AML-193 (cell line): Measurements from ENCODE around the gene FAM98A.
A peak's percentile ranks its signal among the peaks of the same experiment; 100 is the strongest.

Experiments
- DNase-seq, 2 experiments: peaks; one replicate each; lab custom pipeline; 2025; lab: John Stamatoyannopoulos, UW

FAM98A gene

DNA sequence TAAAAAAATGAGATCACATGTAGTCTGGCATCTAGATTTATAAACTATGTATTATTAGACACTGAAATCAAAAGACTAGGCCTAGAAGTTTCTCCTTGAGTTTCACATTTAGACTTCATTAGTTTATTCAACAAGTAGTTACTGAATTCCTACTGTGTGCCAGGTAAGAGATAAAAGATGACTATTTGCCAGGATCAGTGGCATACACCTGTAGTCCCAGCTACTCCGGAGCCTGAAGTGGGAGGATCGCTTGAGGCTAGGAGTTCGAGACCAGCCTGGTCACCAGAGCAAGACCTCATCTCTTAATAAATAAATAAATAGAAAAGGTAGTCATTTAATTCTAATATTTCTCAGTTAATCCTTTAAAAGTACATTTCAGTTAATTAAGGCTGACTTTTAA is 2.1 kb downstream of the FAM98A start:
- DNase-seq: no peak

DNA sequence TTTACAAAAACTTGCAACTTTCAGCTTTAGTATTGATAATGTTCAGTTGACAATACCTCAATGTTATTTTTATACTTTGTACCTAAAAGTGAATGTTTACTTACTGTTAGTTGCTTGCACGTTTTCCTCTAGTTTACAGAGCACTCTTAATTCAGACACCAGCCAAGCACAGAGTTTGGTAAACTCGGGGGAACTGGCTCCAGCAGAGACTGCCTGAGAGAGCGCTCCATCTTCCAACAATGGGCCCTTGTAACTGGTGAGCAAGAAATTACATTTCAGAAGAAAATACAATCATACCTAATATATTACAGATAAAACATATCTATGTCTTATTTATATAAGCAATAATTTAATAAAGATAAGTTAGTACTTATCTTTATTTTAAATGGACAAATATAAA is 3.7 kb downstream of the FAM98A start:
- no peak for DNase-seq

DNA sequence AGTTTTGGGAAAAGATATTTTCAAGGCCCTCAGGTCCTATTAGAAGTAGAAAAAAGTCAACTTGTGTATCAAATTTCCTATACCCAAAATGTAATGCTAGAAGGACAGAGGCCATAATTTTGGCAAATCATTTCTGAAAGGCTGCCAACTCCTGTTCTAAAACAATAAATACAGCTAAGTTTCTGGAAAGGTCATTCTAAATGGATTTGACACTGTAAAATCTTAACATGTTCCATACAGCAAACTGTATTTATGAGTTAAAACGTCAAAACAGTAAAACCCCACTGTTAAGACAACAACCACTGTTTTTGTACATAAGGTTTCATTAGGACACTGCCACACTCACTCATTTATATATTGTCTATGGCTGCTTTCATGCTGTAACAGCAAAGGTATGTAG is 9.7 kb downstream of the FAM98A start:
- no peak for DNase-seq

DNA sequence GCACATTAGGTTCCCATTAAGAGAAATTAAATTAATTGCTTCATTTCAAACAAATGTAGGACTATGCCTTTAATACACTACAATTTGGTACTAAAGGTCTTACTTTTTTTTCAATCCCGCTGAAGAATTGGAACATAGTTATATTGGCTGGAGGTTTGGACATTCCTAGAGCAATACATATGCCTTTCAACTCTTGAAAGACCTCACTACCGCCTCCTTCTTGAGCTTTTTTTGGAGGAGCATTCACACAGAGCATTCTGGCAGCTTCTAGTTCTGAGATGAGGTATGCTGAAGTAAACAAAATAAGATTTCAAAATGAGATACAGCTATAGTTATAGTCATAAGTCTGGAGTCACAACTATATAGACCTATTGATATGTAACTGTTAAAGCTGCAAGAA is 10.9 kb downstream of the FAM98A start:
- DNase-seq: no peak

DNA sequence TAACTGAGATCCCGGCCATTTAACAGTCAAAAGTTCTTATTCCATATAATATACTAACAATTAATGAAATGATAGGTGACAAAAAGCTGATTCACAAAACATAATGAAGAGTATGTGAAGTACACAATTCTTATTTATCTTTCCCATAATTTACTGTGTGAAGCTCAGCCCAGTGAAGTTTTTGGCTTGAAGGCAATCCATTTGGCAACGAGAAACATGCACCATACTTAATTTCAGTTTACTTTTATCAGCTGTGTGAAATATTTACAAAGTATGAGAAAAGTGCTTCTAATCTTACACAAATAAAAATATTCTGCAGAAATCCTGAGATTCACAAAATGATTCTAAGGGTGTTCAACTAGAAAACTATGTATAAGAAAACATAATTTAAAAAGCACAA is 12.3 kb downstream of the FAM98A start:
- DNase-seq: no peak

DNA sequence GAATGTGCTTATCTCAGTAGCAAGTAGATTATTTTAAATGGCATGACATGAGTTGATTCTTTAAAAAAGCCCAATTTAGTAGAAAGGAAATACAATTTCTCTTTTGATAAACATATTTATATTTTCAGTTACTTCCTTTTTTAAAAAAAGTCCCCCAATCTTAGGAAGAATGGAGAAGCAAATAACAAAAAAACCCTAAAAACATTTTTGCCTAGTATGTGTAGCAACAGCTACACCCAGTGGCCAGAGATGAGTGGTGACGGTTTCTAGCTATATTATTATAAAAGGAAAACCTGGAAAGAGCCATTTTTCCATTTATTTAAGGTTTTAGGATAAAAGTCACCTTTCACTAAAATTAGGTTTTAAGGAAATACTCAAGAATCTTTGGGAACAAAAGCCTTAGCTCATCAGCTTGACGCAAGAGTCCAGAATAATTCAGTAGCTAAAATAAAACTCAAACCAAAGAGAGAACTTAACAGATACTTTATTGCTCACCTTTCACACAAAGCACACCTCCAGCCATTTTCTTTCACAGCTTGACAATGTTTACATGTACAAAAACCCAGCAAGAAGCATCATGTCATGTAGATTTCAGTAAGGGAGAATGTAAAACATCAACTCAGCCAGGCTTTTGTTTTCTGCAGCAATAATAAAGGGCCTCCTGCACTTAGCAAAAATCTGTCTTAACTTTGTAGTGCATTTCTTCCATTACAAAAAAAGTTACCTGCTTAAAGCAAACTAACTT is 15.7 kb downstream of the FAM98A start:
- peak; percentile 24 to 51 for DNase-seq

DNA sequence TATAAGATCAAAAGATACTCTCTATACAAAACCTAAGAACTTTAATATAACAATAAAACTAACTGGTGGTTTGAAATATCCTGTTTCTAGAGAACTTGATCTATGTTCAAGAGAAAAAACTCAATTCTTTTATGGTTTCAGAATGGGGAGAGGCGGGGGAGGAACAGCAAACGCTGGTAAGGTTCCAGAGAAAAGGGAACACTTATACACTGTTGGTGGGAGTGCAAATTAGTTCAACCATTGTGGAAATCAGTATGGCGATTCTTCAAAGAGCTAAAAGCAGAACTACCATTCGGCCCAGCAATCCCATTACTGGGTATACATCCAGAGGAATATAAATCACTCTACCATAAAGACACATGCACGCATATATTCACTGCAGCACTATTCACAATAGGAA is 17.2 kb downstream of the FAM98A start:
- DNase-seq: no peak

DNA sequence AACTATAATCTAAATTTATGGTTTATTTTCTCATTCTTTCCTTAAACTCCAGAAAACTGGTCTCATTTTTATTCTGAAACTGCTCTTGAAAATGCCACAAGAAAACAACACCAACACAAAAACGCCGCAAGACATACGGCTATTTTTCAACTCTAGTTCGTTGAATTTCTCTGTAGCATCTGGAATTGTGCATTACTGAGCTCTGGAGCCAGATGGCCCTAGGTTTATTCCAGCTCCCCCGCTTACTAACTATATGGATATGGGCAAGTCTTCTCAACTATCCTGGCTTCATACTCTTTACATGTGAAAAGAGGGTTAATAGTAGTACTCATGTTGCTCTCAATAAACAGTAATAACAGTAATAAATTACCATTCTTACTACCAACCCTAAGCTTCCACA is 19.9 kb downstream of the FAM98A start:
- DNase-seq: no peak

DNA sequence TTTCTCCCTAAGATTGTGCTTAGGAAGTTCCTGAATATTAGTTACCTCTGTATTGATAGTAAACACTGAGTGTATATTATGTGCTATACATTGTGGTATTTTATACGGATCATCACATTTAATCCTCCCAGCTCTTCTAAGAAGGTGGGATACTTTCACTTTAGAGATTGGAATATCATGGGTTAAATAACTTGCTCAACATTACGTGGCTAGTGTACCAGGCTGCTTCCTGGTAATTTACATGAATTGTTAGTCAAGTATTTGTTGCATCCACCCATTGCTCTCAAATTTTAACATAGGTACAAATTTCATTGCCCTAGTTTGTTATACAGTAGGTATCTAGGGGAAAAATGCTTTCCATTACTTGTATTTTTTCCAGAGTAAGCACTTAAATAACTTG is 21.4 kb downstream of the FAM98A start:
- no peak for DNase-seq

DNA sequence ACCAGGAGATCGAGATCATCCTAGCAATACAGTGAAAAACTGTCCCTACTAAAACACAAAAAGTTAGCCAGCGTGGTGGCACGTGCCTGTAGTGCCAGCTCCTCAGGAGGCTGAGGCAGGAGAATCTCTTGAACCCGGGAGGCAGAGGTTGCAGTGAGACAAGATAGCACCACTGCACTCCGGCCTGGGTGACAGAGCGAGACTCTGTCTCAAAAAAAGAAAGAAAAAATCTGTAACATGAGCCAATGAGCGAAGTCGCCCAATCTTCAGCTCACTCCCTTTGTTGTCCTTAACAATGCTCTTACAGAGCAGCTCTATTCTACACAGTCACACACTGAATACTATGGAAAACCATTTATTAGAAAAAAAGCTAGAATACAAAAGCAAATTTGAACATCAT is 22.0 kb downstream of the FAM98A start:
- DNase-seq: no peak

DNA sequence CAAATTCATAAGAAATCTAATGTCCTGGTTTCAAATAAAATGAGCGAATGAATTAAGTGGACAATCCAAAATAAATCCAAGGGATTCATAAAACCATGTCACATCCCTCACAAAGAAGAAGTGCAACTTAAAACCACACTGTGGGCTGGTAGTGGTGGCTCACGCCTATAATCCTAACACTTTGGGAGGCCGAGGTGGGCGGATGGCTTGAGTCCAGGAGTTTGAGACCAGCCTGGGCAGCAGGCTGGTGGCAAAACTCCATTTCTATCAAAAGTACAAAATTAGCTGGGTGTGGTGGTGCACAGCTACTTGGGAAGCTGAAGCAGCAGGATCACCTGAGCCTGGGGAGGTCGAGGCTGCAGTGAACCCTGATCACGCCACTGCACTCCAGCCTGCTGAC is 25.4 kb downstream of the FAM98A start:
- no peak for DNase-seq

DNA sequence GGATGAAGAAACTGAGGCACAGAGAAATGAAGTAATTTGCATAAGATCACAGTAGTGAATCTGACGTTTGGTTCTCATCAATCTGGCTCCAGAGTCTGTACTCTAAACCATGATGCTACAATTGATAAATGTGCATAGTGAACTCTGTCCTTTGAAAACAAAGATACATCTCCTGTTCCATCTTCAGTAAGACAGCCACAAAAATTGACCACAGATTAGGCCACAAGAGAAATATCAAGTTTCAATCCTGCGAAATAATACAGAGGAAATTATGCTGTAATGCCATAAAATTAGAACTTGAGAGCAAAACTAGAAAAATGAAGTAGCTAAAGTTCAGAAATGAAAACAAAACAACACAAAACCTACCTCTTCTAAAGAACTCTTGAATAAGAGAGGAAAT is 28.4 kb downstream of the FAM98A start:
- no peak for DNase-seq

DNA sequence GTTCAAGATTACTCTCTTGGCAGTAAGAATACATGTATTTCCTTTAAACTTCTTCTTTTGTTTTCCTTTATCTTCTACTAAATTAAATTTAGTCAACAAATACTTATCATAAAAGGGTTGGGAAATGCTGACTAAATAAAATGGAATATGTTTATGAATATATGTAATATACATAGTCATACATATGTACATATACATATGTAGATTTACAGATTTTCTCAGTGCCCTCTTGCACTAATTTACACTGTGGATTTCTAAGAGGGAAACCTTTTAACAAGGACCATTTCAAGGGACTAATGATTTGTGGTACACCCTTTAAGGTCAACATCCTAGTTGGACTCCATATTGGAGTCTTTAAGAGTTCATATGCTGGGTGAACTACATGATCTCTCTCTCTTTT is 37.2 kb downstream of the FAM98A start:
- no peak for DNase-seq

DNA sequence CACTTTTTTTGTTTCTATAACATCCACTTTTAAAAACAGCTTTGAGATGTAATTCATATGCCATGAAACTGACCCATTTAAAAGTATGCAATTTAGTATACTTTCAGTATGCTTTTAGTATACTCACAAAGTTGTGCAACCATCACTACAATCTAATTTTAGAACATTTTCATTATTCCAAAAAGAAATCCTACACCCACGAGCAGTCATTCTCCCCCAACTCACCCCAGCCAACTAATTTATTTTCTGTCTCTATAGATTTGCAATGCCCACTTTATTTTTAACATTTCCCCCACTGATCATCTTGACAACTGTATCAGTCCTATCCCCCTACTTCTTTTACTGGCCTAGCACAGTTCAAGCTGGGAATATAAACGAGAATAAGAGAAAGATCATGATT is 39.1 kb downstream of the FAM98A start:
- DNase-seq: no peak

DNA sequence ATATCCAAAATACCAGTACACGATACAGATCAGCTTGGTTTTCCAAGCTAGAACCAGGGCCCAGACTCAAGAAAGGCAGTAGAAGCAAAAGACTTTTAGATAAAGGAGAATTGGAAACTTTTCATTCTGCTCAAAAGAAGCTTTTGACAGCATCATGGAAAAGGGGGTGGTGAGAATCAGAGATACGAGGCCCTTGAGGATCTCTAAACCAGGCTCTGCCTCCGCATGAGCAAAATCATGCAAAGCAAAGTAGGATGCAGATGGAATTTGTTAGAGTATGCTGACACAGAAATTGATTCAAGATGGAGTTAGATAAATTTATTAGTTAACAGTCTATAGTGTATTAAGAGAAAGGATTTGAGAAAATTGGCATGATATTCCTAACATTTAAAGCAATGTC is 39.8 kb downstream of the FAM98A start:
- no peak for DNase-seq

DNA sequence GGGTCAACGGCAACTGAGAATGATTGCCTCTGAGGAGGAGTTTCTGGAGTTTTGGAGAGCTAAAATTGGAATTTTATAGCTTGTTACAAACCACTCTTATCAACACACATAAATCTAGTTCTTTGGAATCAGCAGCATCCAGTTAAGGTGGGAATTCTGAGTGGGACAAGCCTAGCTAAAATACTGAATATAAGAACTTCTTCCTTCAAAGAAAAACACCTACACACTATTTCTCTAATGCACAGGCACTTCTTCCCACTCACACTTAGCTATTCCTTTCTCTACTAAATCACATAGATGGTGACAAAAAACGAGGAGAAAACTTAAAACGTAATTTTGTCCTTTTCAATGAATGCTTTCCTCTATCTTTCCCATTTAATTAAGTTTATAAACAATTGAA is 43.4 kb downstream of the FAM98A start:
- DNase-seq: no peak

DNA sequence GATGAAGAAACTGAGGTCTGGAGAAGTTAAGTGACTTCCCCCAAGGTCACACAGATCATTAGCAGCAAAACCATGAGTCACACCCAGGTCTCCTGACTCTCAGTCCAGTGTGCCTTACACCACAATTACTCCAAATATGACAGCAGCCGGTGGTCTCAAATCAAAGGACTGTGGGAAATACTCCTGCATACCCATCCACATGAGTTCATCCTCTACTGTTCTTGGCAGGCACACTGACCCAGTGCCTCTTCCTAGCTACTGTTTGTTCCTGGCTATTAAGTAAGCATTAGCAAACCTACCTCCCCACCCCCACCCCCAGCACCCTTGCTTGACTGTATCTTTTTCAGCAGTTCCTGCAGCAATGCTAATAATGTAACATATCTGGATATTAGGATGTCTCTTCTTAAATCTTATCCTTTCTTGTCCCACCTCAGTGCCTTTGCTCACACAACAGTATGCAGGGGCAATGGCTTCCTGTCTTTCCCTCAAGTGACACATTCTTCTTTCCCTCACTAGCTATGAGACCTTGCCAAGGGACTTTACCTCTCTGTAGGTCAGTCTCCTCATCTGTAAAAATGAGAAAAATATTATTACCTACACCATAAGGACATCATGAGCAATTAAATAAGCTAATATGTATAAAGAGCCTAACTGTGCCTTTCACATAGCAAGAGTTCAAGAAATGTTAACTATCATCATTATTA is 46.2 kb downstream of the FAM98A start:
- DNase-seq: peak in 1 of 2 experiments; percentile 29

DNA sequence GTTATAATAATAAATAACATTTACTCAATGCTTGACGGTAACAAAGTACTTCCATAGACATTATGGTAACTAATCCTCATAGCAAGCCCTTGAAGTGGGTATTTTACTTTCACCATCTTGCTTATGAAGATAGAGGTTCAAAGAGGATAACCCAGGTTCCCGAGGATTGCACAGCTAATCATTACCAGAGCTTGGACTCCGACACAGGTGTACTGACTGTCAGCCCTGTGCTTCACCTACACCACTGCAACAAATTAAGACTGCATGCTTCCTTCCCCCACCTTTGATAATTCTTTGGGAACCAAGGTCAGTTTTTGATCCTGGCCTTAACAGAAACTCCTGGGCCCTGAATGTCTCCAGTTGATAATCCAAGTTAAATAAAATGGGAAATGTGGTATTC is 48.9 kb downstream of the FAM98A start:
- no peak for DNase-seq

DNA sequence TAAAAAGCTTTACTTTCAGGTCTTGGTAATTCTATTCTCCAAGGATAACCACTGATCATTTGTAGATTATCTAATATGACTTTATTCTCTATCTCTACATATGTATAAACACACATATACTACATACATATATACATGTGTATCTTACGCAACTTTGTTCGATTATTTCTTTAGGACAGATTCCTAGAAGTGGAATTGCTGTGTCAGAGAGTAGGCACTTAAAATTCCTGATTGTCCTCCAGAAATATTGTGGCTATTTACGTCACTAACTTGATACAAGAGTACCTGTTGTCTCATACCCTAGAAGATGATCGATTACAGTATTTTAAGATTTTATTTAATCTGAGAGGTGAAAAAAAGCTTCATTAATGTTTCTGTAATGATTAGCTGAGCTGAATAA is 57.9 kb downstream of the FAM98A start:
- no peak for DNase-seq

DNA sequence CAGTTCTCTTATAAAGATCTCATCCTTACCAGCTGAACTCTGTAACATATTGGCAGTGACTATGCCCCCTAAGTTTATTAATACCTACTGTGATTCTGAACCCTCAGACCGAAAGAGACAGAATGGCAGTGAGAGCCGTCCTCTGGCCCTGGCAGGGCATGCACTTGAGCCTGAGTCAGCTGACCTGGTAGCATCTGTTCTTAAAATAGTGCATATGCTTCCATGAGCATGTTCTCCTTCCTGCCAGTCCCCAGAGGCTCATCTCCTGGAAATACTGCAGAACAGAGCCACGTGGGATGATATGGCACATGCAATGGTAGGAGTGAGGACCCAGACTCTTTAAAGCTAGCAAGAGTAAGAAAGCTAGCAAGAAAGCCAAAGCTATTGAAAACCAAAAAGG is 63.7 kb downstream of the FAM98A start:
- DNase-seq: no peak
